ENCODE data around the gene CFAP141.

The CFAP141 gene

GRCh38 chr1:154182344-154183045, 23.6 kb downstream of the CFAP141 start:
- peaks cover 31% of the 10 kb centered on the region for H3K4me1 ChIP-seq (ENCODE audit: control insufficient read depth, insufficient read depth, low read length)
- POLR2A ChIA-PET = interaction anchor here (0.7 to 3.9 kb wide), 9 partner anchors 8 to 508 kb away, joined by 3 to 21 read pairs (median 3); partner anchors contain the start of genes RPS27, TPM3 and UBAP2L
- no peak for TF ChIP-seq ZNF626 (tag by site-specific recombination; IDR thresholded peaks at IDR 0.05)
- TF ChIP-seq ZNF121 (tag by site-specific recombination; IDR thresholded peaks at IDR 0.05) = 0 out of 2 replicates have a peak, but pooled peaks have one; percentile 22
- peak; percentile 78; the same call in 1 of the 2 replicates for TF ChIP-seq ZNF239 (tag by site-specific recombination; IDR thresholded peaks at IDR 0.05)
- TF ChIP-seq ZNF324 (tag by site-specific recombination; IDR thresholded peaks at IDR 0.05) = no peak; the same call in 1 of the 2 replicates
- TF ChIP-seq ZNF24 (tag by site-specific recombination; IDR thresholded peaks at IDR 0.05) = 0 out of 2 replicates have a peak, but pooled peaks have one; percentile 34
- no peak for TF ChIP-seq ZNF112 (tag by site-specific recombination; IDR thresholded peaks at IDR 0.05)
- TF ChIP-seq ZSCAN30 (tag by site-specific recombination; IDR thresholded peaks at IDR 0.05) = peak; percentile 32; the same call in 1 of the 2 replicates
- TF ChIP-seq ZNF214 (tag by site-specific recombination; IDR thresholded peaks at IDR 0.05; ENCODE audit: borderline replicate concordance) = no peak
- no peak for TF ChIP-seq PRDM6 (tag by site-specific recombination; IDR thresholded peaks at IDR 0.05)
- no peak for TF ChIP-seq ZNF571 (tag by site-specific recombination; IDR thresholded peaks at IDR 0.05)
- TF ChIP-seq GLI4 (tag by site-specific recombination; IDR thresholded peaks at IDR 0.05) = peak; percentile 72; the same call in 1 of the 2 replicates
- TF ChIP-seq, protein P1, sequence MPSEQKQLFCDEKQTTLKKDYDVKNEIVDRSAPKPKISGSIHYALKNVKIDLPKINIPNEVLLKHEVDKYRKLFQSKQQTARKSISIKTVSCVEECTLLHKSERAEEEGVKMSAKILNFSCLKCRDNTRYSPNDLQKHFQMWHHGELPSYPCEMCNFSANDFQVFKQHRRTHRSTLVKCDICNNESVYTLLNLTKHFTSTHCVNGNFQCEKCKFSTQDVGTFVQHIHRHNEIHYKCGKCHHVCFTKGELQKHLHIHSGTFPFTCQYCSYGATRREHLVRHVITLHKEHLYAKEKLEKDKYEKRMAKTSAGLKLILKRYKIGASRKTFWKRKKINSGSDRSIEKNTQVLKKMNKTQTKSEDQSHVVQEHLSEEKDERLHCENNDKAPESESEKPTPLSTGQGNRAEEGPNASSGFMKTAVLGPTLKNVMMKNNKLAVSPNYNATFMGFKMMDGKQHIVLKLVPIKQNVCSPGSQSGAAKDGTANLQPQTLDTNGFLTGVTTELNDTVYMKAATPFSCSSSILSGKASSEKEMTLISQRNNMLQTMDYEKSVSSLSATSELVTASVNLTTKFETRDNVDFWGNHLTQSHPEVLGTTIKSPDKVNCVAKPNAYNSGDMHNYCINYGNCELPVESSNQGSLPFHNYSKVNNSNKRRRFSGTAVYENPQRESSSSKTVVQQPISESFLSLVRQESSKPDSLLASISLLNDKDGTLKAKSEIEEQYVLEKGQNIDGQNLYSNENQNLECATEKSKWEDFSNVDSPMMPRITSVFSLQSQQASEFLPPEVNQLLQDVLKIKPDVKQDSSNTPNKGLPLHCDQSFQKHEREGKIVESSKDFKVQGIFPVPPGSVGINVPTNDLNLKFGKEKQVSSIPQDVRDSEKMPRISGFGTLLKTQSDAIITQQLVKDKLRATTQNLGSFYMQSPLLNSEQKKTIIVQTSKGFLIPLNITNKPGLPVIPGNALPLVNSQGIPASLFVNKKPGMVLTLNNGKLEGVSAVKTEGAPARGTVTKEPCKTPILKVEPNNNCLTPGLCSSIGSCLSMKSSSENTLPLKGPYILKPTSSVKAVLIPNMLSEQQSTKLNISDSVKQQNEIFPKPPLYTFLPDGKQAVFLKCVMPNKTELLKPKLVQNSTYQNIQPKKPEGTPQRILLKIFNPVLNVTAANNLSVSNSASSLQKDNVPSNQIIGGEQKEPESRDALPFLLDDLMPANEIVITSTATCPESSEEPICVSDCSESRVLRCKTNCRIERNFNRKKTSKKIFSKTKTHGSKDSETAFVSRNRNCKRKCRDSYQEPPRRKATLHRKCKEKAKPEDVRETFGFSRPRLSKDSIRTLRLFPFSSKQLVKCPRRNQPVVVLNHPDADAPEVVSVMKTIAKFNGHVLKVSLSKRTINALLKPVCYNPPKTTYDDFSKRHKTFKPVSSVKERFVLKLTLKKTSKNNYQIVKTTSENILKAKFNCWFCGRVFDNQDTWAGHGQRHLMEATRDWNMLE (tag by site-specific recombination; conservative IDR thresholded peaks at IDR 0.05; ENCODE audit: low read depth) = no peak
- TF ChIP-seq PRDM4 (tag by site-specific recombination; IDR thresholded peaks at IDR 0.05) = no peak
- TF ChIP-seq ZFHX2 (tag by site-specific recombination; conservative IDR thresholded peaks at IDR 0.05) = peak; percentile 79
- TF ChIP-seq, protein P2, sequence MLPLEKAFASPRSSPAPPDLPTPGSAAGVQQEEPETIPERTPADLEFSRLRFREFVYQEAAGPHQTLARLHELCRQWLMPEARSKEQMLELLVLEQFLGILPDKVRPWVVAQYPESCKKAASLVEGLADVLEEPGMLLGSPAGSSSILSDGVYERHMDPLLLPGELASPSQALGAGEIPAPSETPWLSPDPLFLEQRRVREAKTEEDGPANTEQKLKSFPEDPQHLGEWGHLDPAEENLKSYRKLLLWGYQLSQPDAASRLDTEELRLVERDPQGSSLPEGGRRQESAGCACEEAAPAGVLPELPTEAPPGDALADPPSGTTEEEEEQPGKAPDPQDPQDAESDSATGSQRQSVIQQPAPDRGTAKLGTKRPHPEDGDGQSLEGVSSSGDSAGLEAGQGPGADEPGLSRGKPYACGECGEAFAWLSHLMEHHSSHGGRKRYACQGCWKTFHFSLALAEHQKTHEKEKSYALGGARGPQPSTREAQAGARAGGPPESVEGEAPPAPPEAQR (tag by site-specific recombination; IDR thresholded peaks at IDR 0.05) = no peak
- no peak for TF ChIP-seq OVOL3 (tag by site-specific recombination; IDR thresholded peaks at IDR 0.05)
- peak; percentile 73; the same call in 1 of the 2 replicates for TF ChIP-seq ZNF391 (tag by site-specific recombination; IDR thresholded peaks at IDR 0.05; ENCODE audit: borderline replicate concordance, low read depth)
- TF ChIP-seq ZNF398 (tag by site-specific recombination; IDR thresholded peaks at IDR 0.05) = peak; percentile 97
- TF ChIP-seq RBAK (tag by site-specific recombination; IDR thresholded peaks at IDR 0.05) = no peak
- no peak for TF ChIP-seq ZNF658 (tag by site-specific recombination; IDR thresholded peaks at IDR 0.05)
- no peak; the same call in 1 of the 2 replicates for TF ChIP-seq PRDM1 (tag by site-specific recombination; IDR thresholded peaks at IDR 0.05)
- TF ChIP-seq, protein P3, sequence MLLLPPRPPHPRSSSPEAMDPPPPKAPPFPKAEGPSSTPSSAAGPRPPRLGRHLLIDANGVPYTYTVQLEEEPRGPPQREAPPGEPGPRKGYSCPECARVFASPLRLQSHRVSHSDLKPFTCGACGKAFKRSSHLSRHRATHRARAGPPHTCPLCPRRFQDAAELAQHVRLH (tag by site-specific recombination; IDR thresholded peaks at IDR 0.05) = no peak
- no peak for TF ChIP-seq MYNN (tag by site-specific recombination; IDR thresholded peaks at IDR 0.05; ENCODE audit: borderline replicate concordance)
- TF ChIP-seq SP2 (tag by site-specific recombination; IDR thresholded peaks at IDR 0.05) = peak; percentile 89

More at GRCh38 chr1:154182344-154183045, 23.6 kb downstream of the CFAP141 start:
- peaks cover 0 to 26% of the 10 kb centered on the region in 2 experiments; a peak in 1 of 3 replicates for H3K36me3 ChIP-seq (ENCODE audit: control insufficient read depth in 2 of 2, insufficient read depth in 1 of 2, low read length in 2 of 2)
- H3K9me3 ChIP-seq (ENCODE audit: control insufficient read depth, insufficient read depth, low read depth, low read length) = no peaks in the 10 kb centered on the region
- H3K27ac ChIP-seq (ENCODE audit: extremely low read depth, low read depth, low read length) = peak overlapping the region; percentile 78
- H3K4me3 ChIP-seq (ENCODE audit: low read depth, low read length) = peak overlapping the region; percentile 96
- CTCF ChIA-PET = no interaction called here
